GM18511 (cell line): Measurements from ENCODE around the gene NRXN3.

Source experiments
- ATAC-seq: cut with Tn5 transposase; IDR thresholded peaks from one replicate; pipeline ENCODE4 v1.9.1; 2021; ENCODE audit warnings: mild to moderate bottlenecking, moderate library complexity; ENCODE audit not compliant: unreplicated experiment

Gene NRXN3

GRCh38 chr14:79690960-79691359 lies 1520.8 kb downstream of the NRXN3 start:
- ATAC-seq = no peak

GRCh38 chr14:79693935-79694334 lies 1523.8 kb downstream of the NRXN3 start:
- ATAC-seq = no peak

GRCh38 chr14:79695307-79695706 lies 1525.1 kb downstream of the NRXN3 start:
- no peak for ATAC-seq

DNA sequence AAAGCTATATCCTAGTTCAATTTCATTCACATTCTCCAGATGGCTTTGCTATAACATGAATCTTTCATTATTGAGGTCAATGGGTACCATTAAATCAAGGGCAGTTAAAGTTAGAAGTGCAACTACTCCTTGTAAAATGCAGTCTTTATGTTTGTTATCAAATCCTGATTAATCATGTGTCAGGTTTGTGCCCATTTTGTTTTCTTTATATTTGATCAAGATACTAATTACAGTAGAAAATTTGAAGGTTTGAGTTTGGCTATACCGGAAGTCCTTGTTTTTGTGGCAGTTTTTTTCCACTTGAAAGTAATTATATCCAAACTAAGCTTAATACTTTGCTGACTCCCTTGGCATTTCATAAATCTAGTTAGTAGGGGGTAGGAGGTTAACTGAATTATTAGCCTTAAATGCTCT lies 1528.1 kb downstream of the NRXN3 start:
- ATAC-seq = no peak

DNA sequence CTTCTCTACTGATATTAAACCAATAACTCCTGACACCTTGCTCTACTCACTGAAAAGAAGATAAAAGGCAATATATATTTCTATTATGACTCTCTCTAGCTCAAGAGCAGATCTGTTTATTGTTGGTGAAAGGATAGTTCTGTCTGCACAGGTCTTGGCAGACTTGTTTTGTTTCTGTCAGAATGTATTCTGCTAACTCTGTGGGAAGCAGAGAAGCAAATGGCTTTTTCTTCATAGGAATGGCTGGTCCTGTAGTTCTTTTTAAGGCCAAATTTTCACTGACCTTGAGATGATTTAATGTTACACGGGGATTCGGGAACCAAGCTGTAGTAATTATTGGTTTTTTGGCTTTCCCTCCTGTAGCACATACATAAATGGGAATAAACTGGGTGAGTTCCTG lies 1529.0 kb downstream of the NRXN3 start:
- no peak for ATAC-seq

GRCh38 chr14:79701371-79701770 lies 1531.2 kb downstream of the NRXN3 start:
- no peak for ATAC-seq

GRCh38 chr14:79702197-79702596 lies 1532.0 kb downstream of the NRXN3 start:
- ATAC-seq = no peak

GRCh38 chr14:79703209-79703608 lies 1533.0 kb downstream of the NRXN3 start:
- ATAC-seq = no peak

DNA sequence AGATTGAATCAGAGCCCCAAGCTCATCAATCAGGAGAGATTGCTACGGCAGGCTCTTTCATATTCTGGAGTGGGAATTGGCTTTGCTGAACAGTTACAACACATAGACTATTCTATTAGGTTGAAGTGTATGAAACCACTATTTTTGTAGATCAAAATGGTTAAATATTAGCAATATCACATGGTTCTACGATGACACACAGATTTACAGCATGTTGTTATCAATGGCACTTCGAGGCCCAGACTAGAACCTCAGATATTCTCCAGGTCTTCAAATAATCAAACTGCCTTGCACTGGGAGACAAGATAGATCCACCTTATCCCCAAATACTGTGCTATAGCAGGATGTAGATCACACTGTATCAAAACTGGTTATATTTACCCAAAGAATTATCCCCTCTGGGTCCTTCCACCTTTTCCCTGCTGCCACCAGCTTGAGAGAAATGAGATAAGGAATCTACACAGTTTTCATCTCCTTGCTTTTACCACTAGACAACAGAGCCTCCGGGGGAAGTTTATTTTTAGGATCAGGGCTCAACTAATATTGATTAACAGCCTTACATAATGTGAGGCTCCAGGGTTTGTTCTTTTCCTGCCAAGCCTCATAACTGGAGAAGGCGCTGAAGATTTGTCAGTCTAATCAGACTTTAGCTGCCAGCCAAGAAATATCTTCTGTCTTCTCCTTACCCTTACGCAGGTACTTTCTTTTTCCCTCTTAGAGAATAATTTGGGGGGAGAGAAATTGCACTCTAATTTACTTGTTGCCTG lies 1534.1 kb downstream of the NRXN3 start:
- no peak for ATAC-seq

DNA sequence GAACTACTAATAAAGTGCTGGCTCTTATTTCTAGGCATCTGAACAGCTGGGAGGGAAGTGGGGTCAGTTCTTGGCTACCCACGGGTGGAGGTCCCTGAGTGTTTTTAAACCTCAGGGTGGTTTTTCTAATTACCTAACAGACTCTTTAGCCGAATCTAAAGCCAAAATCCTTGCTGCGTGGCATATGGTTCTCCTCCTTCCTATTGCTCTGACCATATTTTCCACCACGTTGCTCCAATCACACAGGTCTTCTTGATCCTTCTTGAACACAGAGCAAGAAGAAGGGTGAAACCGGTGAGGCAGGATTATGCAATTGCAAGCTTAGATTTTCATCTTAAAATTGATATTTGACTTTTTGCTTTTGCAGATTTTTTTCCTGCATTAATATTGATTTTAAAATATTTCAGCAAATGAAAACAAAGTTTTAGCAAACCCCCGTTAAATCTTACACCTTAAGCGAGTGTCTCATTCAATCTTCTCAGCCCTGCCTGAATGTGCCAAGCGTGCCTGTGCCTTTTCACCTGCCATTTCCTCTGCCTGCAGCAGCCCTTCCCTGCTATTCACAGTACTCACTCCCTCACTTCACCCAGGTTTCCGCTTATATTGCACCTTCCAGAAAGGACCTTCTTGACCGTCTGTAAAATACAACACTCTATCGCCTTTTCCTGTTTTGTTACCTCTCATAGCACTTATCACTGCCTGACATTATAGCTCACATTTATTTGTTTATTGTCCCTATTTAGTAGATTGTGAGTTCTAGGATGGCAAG lies 1535.1 kb downstream of the NRXN3 start:
- ATAC-seq = no peak

- no peak for ATAC-seq
Measured at GRCh38 chr14:79706382-79706781, 1536.2 kb downstream of the NRXN3 start.

- no peak for ATAC-seq
Measured at GRCh38 chr14:79708426-79709388, 1538.5 kb downstream of the NRXN3 start.

- no peak for ATAC-seq
Measured at GRCh38 chr14:79709573-79709972, 1539.4 kb downstream of the NRXN3 start.

GRCh38 chr14:79712302-79712950 lies 1542.3 kb downstream of the NRXN3 start:
- ATAC-seq = no peak

- ATAC-seq = no peak
Measured at GRCh38 chr14:79721399-79722084, 1551.4 kb downstream of the NRXN3 start.

DNA sequence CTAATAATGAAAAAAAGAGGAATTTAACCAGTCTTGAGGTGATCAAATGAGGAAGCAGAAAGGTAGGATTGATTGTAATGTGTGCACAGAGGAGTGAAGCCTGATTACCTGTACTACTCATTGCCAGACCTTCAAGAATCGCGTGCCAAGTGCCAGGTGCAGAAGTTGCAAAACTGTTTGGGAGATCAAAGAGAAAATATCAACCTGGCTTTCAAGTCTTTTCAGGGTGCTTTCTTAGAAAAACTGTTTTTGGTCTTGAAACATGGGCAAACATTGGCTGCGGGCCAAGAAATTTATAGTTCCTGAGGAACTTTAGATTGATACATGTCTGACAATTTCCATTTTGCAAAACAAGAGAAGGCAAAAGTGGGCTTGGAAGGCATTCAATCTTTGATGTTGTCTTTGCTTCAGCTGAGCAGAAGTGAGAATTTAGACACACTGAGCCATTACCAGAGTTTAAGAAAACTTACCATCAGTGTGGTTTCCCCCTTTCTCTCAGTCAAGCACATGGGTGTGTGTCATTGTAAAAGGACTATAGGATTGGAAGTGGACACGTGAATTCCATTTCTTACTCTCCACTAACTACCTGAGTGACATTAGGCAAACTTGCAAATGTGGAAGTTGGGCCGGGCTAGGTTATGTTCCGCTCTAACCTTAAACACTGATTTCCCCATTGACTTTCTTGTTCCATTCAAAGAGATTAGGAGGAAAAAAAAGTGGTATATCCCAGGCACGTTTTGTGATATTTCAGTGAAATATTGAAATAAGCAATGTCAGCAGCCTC lies 1555.0 kb downstream of the NRXN3 start:
- no peak for ATAC-seq

DNA sequence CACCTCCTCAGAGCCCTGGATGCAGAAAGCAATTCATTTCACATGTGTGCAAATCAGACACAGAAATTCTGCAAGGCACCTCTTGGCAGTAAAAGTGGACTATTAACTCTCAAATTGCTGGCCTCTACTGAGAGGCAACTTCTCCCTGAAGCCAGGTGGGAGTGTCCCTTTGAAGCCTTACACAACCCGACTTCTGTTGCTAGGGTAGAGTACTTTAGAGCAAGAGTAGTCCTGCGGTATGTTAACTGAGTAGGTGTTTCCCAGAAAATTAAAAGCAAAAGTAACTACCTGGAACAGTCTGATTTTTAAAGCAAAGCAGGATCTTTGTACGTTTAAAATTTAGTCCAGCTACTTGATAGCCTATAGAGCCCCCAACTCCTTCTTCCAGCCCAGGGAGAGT lies 1557.7 kb downstream of the NRXN3 start:
- ATAC-seq = no peak

DNA sequence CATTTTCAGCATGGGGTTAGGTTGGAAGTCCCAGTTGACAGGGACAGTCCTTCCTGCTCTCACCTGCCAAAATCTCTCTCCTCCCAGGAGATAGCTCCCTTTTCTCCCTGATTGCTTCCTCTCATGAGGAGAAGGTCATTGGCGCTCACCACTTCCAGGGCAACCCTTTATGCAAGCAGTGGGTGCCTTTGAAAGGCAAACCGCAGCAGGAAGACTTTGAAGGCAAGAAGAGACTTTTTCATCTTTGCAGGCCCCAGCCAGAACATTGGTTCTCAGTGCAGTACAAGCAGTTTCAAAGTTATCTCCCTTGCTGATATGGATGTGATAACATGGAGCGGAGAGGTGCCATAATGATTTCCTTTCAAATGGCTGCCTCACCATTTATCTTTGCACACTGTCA lies 1558.2 kb downstream of the NRXN3 start:
- no peak for ATAC-seq

GRCh38 chr14:79729731-79730130 lies 1559.6 kb downstream of the NRXN3 start:
- ATAC-seq = no peak
